Upper lobe of right lung (tissue), 1 donor: ENCODE results near the gene OR1I1. TPM values are rescaled to one million over a fixed set of nuclear protein-coding genes. Genes with fewer than 3 reads are reported as not detected.
"Not testable (repeated sequence)": the region's sequence is repeated elsewhere in the genome, so short reads cannot be mapped to it uniquely, and the experiment has no call there.

ENCODE experiments used
- ATAC-seq: fragments of 200-7000 bp; cut with Tn5 transposase; one replicate; pipeline ENCODE4 v1.9.1; 2020; ENCODE audit warnings: mild to moderate bottlenecking, moderate library complexity
- DNase-seq: peaks from one replicate; pipeline ENCODE4 v3.0.0-alpha.2; 2020
- H3K27ac ChIP-seq: fragments of 200-600 bp; one replicate; pipeline ENCODE4 v1.8.0; 2022
- H3K27me3 ChIP-seq: fragments of 200-600 bp; one replicate; pipeline ENCODE4 v1.8.0; 2022; ENCODE audit warnings: mild to moderate bottlenecking
- H3K36me3 ChIP-seq: fragments of 200-600 bp; one replicate; pipeline ENCODE4 v1.8.0; 2022
- H3K4me1 ChIP-seq: fragments of 200-600 bp; one replicate; pipeline ENCODE4 v1.8.0; 2022
- H3K4me3 ChIP-seq: fragments of 200-600 bp; one replicate; pipeline ENCODE4 v1.8.0; 2022; ENCODE audit warnings: mild to moderate bottlenecking
- H3K9me3 ChIP-seq: fragments of 200-600 bp; one replicate; pipeline ENCODE4 v1.8.0; 2022
- intact Hi-C: fragments of 100-400 bp; cut with DNase I; formaldehyde crosslinking; loops from one replicate; pipeline ENCODE4 v1.11.0; 2022
- total RNA-seq: library from RNA; stranded (reverse); fragmentation: NEBNext Ultra II Directional; extraction: Animal tissue kit (Norgen Biotek cat#: 25700); gene quantifications from one replicate; pipeline ENCODE4 v1.2.1, GENCODE V29; 2021
- TF ChIP-seq, protein P1 (sequence below): fragments of 200-600 bp; IDR thresholded peaks from one replicate; pipeline ENCODE4 v1.8.0; 2022; ENCODE audit warnings: antibody characterized with exemption
- donor health status: DM: no; HTN: yes; CAD: no; lungs with severe emphysema.

OR1I1 gene
- total RNA-seq, 1 donor from 2014 or later = not detected

DNA sequence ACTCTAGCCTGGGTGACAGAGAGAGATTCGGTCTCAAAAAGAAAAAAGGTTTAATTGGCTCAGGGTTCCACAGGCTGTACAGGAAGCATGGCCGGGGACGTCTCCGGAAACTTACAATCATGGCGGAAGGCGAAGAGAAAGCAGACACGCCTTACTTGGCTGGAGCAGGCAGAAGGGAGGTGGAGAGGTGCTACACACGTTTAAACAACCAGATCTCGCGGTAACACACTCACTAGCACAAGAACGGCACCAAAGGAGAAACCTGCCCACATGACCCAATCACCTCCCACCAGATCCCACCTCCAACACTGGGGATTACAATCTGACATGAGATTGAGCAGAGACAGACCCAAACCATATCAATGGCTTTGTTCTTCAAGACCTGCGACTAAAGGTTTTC is 20.0 kb upstream of the OR1I1 start:
- no peak for DNase-seq
- no peak for ATAC-seq
- Histone ChIP-seq H3K9me3 (no peaks in the 10 kb centered on the region), H3K27ac (no peak overlapping the region), H3K27me3 (peaks cover 5% of the 10 kb centered on the region), H3K4me3 (no peak overlapping the region), H3K4me1 (no peaks in the 10 kb centered on the region), H3K36me3 (no peaks in the 10 kb centered on the region)
- intact Hi-C loops = no loop called here
- TF ChIP-seq, protein P1, sequence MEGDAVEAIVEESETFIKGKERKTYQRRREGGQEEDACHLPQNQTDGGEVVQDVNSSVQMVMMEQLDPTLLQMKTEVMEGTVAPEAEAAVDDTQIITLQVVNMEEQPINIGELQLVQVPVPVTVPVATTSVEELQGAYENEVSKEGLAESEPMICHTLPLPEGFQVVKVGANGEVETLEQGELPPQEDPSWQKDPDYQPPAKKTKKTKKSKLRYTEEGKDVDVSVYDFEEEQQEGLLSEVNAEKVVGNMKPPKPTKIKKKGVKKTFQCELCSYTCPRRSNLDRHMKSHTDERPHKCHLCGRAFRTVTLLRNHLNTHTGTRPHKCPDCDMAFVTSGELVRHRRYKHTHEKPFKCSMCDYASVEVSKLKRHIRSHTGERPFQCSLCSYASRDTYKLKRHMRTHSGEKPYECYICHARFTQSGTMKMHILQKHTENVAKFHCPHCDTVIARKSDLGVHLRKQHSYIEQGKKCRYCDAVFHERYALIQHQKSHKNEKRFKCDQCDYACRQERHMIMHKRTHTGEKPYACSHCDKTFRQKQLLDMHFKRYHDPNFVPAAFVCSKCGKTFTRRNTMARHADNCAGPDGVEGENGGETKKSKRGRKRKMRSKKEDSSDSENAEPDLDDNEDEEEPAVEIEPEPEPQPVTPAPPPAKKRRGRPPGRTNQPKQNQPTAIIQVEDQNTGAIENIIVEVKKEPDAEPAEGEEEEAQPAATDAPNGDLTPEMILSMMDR = no peak

DNA sequence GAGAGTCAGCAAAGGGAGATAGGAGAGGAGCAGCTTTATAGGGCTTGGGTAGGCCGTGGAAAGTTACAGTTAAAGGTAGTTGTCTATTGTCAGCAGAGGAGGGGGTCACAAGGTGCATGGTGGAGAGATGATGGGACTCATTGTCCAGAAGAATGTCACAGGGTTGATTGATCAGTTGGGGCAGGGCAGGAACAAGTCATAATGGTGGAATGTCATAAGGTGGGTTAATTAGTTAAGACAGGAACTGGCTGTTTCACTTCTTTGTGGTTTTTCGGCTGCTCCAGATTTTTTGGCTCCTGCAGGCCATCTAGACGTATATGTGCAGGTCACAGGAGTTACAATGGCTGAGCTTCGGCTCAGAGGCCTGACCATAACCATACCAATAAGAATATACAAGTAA is 11.6 kb upstream of the OR1I1 start:
- intact Hi-C loops, H3K4me3 ChIP-seq, H3K27ac ChIP-seq, H3K36me3 ChIP-seq, H3K4me1 ChIP-seq, DNase-seq, H3K9me3 ChIP-seq, H3K27me3 ChIP-seq, ATAC-seq: not testable (repeated sequence)

DNA sequence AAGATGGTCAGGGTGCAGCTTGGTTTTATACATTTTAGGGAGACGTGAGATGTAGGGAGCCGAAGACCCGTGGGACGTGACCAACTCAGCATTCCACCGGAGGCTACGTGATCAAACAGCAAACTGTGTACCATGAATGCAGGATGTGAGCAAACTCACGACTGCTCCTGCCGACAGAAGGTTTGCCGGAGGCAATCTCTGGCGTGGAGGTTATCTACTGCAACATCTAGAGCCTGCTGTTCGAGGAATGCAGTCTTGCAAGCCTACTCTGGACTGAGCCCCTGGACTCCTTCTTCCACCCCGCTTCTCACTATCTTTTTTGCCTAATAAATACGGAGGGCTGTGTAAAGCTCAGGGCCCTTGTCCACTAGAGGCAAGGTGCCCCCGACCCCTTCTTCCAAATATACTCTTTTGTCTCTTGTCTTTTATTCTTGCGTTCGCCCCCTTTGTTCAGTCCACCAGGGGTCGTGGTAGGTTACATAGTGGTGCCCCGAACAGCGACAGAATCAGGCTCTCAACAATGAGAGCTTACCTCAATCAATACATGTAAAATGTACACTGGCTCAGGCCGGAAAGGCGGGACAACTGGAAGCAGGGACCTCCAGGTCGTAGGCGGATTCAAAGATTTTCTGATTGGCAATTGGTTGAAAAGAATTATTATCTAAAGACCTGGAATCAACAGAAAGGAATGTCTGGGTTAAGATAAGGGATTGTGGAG is 8.9 kb upstream of the OR1I1 start:
- intact Hi-C loops = no loop called here
- DNase-seq = no peak

DNA sequence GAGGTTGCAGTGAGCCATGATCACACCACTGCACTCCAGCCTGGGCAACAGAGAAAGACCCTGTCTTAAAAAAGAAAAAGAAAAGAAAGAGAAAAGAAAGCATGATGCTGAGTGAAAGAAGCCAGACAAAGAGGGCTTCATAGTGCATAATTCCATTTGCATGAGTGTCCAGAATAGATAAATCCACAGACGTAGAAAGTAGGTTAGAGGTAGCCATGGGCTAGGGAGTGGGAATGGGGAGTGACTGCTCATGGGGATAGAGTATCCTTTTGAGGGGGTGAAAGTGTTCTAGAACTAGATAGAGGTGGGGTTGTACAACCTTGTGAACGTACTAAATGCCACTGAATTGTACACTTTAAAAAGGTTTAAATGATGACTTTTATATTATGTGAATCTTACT is 7.6 kb upstream of the OR1I1 start:
- TF ChIP-seq, protein P1 = no peak
- ATAC-seq (no peak), DNase-seq (no peak)
- Histone ChIP-seq H3K27ac (no peak overlapping the region), H3K4me1 (no peaks in the 10 kb centered on the region), H3K36me3 (no peaks in the 10 kb centered on the region), H3K9me3 (no peaks in the 10 kb centered on the region), H3K27me3 (peaks cover 6% of the 10 kb centered on the region), H3K4me3 (no peak overlapping the region)
- intact Hi-C loops = no loop called here

More for the DNA sequence above, 8.9 kb upstream of the OR1I1 start:
- Histone ChIP-seq H3K27me3 (peaks cover 3% of the 10 kb centered on the region), H3K36me3 (no peaks in the 10 kb centered on the region), H3K4me1 (no peaks in the 10 kb centered on the region), H3K4me3 (no peak overlapping the region), H3K9me3 (no peaks in the 10 kb centered on the region), H3K27ac (no peak overlapping the region)
- no peak for ATAC-seq
- TF ChIP-seq, protein P1 = no peak

DNA sequence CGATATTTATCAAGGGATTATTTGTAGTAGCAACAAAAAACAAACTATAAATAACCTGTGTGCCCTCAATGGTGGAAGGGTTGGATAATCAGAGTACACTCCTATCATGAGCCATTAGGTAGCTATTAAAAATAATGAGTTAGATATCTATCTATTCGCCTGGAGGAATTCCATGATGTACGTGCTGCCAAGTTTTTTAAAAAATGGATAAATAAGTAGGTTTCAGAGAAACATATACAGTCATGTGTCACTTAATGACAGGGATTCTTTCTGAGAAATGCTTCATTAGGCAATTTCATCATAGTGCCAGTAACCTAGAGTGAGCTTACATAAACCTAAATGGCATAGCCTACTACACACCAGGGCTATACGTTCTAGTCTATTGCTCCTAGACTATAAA is 6.2 kb upstream of the OR1I1 start:
- Histone ChIP-seq H3K9me3 (no peaks in the 10 kb centered on the region), H3K27me3 (peaks cover 6% of the 10 kb centered on the region), H3K27ac (no peak overlapping the region), H3K36me3 (no peaks in the 10 kb centered on the region), H3K4me1 (no peaks in the 10 kb centered on the region), H3K4me3 (no peak overlapping the region)
- intact Hi-C loops = no loop called here
- no peak for DNase-seq
- TF ChIP-seq, protein P1 = no peak
- no peak for ATAC-seq

DNA sequence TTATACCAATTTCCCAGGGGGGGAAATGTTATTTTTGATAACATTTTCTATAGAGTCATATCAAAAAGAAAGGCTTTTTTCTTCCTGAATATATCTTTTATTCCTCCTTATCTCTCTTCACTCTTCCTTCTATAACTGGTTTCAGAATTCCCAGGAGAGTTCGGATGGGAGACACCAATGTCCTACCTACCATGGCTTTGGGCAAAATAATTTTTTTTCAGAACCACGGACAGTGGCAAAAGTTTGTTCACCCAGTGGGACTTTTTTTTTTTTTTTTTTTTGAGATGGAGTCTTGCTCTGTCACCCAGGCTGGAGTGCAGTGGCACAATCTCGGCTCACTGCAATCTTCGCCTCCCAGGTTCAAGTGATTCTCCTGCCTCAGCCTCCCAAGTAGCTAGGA is 2.0 kb upstream of the OR1I1 start:
- H3K9me3 ChIP-seq, intact Hi-C loops, H3K4me3 ChIP-seq, H3K27ac ChIP-seq, ATAC-seq, H3K4me1 ChIP-seq, H3K36me3 ChIP-seq, DNase-seq: not testable (repeated sequence)
- peaks cover 34% of the 10 kb centered on the region for H3K27me3 ChIP-seq

DNA sequence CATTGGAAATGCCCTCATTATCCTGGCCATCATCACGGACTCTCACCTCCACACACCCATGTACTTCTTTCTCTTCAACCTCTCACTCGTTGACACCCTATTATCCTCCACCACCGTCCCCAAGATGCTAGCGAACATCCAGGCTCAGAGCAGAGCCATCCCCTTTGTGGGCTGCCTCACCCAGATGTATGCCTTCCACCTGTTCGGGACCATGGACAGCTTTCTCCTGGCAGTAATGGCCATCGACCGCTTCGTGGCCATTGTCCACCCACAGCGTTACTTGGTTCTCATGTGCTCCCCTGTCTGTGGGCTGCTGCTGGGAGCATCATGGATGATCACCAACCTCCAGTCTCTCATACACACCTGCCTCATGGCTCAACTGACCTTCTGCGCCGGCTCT is 5.2 kb downstream of the OR1I1 start:
- ATAC-seq (no peak), DNase-seq (no peak)
- no peaks in the 10 kb centered on the region for H3K4me1 ChIP-seq
- peaks cover 23% of the 10 kb centered on the region for H3K27me3 ChIP-seq
- H3K27ac ChIP-seq = no peak overlapping the region
- H3K4me3 ChIP-seq = no peak overlapping the region
- intact Hi-C loops = no loop called here
- TF ChIP-seq, protein P1 = no peak
- H3K36me3 ChIP-seq = no peaks in the 10 kb centered on the region
- no peaks in the 10 kb centered on the region for H3K9me3 ChIP-seq
